PC-3 (cell line): Measurements from ENCODE around the gene LRP10.

Experiments used
- CTCF ChIP-seq: fragments of 300-600 bp; sonication (generic); conservative IDR thresholded peaks from 2 replicates; pipeline ENCODE4 v1.5.1; 2017; ENCODE audit warnings: antibody characterized with exemption, low read depth, mild to moderate bottlenecking, low read length
- EZH2 ChIP-seq: fragments of 300-600 bp; sonication (generic); IDR thresholded peaks from one replicate; pipeline ENCODE4 v1.6.1; 2017; ENCODE audit warnings: antibody characterized with exemption, mild to moderate bottlenecking, low read length; ENCODE audit not compliant: unreplicated experiment

GRCh38 chr14:22845821-22846625 is 25.5 kb upstream of the LRP10 start:
- TF ChIP-seq CTCF (no peak), EZH2 (no peak)
